Measurements from ENCODE around the gene SERTAD2. TPM values are rescaled to one million over a fixed set of nuclear protein-coding genes. Genes with fewer than 3 reads are reported as not detected.

Gene SERTAD2
- total RNA-seq, 4 donors from 2014 or later: 13.7 to 17.3 (median 16.6) TPM

DNA sequence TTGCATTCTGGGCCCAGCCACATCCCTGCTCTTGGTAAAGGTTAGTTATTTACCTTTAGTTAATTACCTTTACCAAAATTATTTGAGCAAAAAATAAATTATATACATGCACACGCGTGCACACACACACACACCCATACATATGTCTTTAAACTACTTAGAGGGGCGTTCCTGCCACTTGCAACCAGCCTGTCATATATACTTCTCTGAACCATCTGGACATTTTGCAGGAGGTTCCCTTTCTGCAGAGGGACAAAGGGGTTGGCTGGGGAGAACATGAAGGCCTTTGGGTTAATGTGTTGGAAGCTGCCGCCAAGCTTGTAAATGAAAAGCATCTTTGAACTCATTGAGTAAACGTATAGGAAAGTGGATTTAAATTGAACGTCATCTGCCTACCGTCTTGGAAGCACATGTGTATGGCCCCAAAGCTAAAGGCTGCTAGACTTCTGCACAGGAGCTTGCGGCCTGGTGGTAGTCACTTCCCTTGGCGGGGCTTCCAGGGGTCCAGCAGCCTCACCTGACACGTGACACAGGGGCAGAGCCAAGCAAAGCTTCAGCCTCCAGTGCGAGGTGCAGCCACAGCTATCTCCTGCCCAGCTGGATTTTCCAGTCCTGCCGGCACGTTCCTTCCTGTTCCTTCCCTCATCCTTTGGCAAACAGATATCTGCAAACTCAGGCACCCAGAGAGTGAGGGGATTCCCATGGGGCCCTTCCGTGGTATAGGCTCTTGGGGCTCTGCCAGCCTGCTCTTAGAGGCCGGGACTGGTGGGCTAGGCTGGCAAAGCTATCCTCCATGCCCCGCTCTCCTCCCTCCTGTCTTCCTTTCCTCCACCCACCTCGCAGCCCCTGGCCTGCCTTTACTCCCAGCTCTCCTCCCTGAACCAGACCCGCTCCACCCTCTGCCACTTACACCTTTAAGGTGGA lies 46.1 kb downstream of the SERTAD2 start:
- DNase-seq: no peak
- TF ChIP-seq, protein P1, sequence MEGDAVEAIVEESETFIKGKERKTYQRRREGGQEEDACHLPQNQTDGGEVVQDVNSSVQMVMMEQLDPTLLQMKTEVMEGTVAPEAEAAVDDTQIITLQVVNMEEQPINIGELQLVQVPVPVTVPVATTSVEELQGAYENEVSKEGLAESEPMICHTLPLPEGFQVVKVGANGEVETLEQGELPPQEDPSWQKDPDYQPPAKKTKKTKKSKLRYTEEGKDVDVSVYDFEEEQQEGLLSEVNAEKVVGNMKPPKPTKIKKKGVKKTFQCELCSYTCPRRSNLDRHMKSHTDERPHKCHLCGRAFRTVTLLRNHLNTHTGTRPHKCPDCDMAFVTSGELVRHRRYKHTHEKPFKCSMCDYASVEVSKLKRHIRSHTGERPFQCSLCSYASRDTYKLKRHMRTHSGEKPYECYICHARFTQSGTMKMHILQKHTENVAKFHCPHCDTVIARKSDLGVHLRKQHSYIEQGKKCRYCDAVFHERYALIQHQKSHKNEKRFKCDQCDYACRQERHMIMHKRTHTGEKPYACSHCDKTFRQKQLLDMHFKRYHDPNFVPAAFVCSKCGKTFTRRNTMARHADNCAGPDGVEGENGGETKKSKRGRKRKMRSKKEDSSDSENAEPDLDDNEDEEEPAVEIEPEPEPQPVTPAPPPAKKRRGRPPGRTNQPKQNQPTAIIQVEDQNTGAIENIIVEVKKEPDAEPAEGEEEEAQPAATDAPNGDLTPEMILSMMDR (IDR thresholded peaks at IDR 0.05): no peak
- Histone ChIP-seq H3K36me3 (no peaks in the 10 kb centered on the region), H3K9me3 (no peaks in the 10 kb centered on the region), H3K27me3 (no peaks in the 10 kb centered on the region), H3K4me1 (peaks cover 0 to 9% of the 10 kb centered on the region in 2 donors), H3K27ac (no peak overlapping the region), H3K4me3 (replicated peaks in 1 of 3) (no peak overlapping the region)
- intact Hi-C loops (cut with DNase I): no loop called here
- 75 to 76% methylated on average over 18 of the region's 18 CpGs for WGBS, 2 donors

DNA sequence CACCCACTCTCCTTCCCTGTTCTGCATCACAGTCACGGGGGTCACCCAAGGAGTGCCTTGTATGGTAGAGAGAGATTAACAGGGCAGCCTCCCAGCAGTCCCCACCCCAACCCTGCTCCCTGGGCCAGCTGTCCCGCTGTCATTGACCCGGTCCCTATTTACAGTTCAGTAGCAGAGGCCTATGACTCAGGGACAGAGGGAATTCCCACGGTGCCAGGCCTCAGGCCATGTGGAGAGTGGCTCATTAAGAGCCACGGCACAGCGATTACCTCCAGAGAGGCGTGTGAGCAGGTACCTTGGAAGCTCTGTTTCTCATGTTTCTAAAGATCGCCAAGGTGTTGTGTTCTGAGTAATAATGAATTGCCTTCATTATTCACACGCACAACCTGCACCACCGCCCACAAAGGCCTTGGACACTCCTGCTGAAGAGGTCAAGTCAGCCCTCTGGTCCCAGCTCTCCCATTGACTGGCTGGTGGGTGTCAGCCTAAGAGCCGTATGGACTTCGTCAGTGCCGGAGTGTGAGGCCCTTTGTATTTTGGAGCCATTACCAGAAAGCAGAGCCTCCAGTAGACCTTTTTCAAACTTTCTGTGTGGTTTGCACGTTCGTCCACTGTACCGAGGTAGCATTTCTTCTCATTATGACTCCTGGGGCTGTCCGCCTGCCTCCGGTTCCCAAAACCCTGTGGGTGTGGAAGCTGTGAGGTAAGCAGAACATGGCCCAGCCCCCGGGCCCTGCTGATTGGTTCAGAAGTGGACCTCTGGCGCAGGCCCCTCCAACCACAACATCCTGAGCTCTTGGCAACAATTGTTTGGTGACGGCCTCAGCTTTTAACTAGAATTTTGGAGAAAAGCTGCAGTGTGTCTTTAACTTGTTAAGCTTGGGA lies 47.0 kb downstream of the SERTAD2 start:
- peaks cover 0 to 9% of the 10 kb centered on the region in 2 donors for H3K4me1 ChIP-seq
- intact Hi-C loops (cut with DNase I): no loop called here
- no peaks in the 10 kb centered on the region for H3K36me3 ChIP-seq
- DNase-seq: peak; percentile 55 to 56
- TF ChIP-seq POLR2A (IDR thresholded peaks at IDR 0.05): peak in 1 of 2 donors; percentile 27
- TF ChIP-seq, protein P1 (IDR thresholded peaks at IDR 0.05): no peak
- 69 to 80% methylated on average over 20 to 21 of the region's 21 CpGs for WGBS, 2 donors
- no peak overlapping the region for H3K4me3 ChIP-seq (replicated peaks in 1 of 3)
- no peaks in the 10 kb centered on the region for H3K27me3 ChIP-seq
- H3K9me3 ChIP-seq: no peaks in the 10 kb centered on the region
- no peak overlapping the region for H3K27ac ChIP-seq

DNA sequence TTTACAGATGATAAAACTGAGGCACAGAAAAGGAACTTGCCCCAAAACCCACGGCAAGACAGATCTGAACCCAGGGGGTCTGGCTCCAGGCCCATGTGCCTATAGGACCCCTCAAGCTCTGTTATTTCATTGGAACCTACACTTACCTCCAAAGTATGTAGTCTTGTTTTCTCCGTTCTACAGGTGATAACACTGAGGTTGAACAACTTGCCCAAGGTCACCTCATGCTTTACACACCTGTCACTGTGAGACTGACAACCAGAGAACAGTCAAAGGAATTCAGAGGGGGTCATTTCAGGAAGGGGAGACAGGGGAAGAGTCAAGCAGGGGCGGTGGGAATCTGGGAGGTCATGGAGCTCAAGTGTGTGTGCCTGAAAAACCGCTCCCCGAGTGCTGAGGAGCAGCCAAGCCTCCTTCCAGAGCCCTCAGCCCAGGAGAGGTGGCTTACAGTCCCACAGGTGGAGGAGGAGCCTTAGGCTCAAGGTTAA lies 47.7 kb downstream of the SERTAD2 start:
- WGBS, 2 donors: 78 to 79% methylated on average over 5 of the region's 5 CpGs
- TF ChIP-seq, protein P1 (IDR thresholded peaks at IDR 0.05): no peak
- TF ChIP-seq POLR2A (IDR thresholded peaks at IDR 0.05): no peak
- Histone ChIP-seq H3K27me3 (no peaks in the 10 kb centered on the region), H3K4me3 (replicated peaks in 1 of 3) (no peak overlapping the region), H3K36me3 (no peaks in the 10 kb centered on the region), H3K4me1 (peaks cover 0 to 9% of the 10 kb centered on the region in 2 donors), H3K9me3 (no peaks in the 10 kb centered on the region), H3K27ac (no peak overlapping the region)
- intact Hi-C loops (cut with DNase I): no loop called here
- no peak for DNase-seq

GRCh38 chr2:64605026-64605471 lies 48.7 kb downstream of the SERTAD2 start:
- Histone ChIP-seq H3K36me3 (no peaks in the 10 kb centered on the region), H3K9me3 (no peaks in the 10 kb centered on the region), H3K4me3 (replicated peaks in 1 of 3) (no peak overlapping the region), H3K4me1 (peaks cover 0 to 9% of the 10 kb centered on the region in 2 donors), H3K27ac (no peak overlapping the region), H3K27me3 (no peaks in the 10 kb centered on the region)
- intact Hi-C loops (cut with DNase I): no loop called here
- 41 to 42% methylated on average over 6 of the region's 6 CpGs for WGBS, 2 donors
- DNase-seq: peak; percentile 59 to 69
- no peak for TF ChIP-seq POLR2A (IDR thresholded peaks at IDR 0.05)
- TF ChIP-seq, protein P1 (IDR thresholded peaks at IDR 0.05): no peak

Data from thyroid gland (tissue), 4 donors.